Right renal pelvis (tissue), 4 donors: Measurements from ENCODE around the gene CDK12. TPM values are rescaled to one million over a fixed set of nuclear protein-coding genes. Genes with fewer than 3 reads are reported as not detected.
A peak's percentile ranks its signal among the peaks of the same experiment; 100 is the strongest.
"Not testable (repeated sequence)": the region's sequence is repeated elsewhere in the genome, so short reads cannot be mapped to it uniquely, and the experiment has no call there.

Experiments
- DNase-seq, 4 donors: peaks; one replicate each; pipeline ENCODE4 v3.0.0-alpha.2; 2013; ENCODE audit warnings: low read depth in 4 of 4, low spot score in 3 of 4, missing footprints in 1 of 4
- polyA plus RNA-seq, 4 donors: library from polyadenylated mRNA; unstranded; fragments of 120-200 nt; gene quantifications; one replicate each; pipeline ENCODE4 v1.2.1, GENCODE V29; 2013; ENCODE audit not compliant: insufficient read length in 4 of 4

The CDK12 gene
- polyA plus RNA-seq = 10 to 100 TPM; 48.6 to 58.0 (median 53.2) TPM

GRCh38 chr17:39461113-39461925, at the start of gene CDK12:
Gene CDK12, plus strand, starts transcription at chr17:39461486. Its CDS starts 586 bp downstream, at chr17:39462072.
- DNase-seq = peak; percentile 98 to 100 (median 99)

GRCh38 chr17:39416141-39416540, 45.1 kb upstream of the CDK12 start:
- no peak for DNase-seq

- no peak for DNase-seq
Measured at GRCh38 chr17:39429600-39429999, 31.7 kb upstream of the CDK12 start.

GRCh38 chr17:39439868-39440267, 21.4 kb upstream of the CDK12 start:
- not testable (repeated sequence) for DNase-seq

- DNase-seq = no peak
Measured at GRCh38 chr17:39443326-39443725, 18.0 kb upstream of the CDK12 start.

GRCh38 chr17:39447561-39447960, 13.7 kb upstream of the CDK12 start:
- no peak for DNase-seq

- DNase-seq = no peak
Measured at GRCh38 chr17:39450051-39450450, 11.2 kb upstream of the CDK12 start.

GRCh38 chr17:39450847-39451581, 10.3 kb upstream of the CDK12 start, which contains the start of gene MED1:
Gene MED1, minus strand, starts transcription at chr17:39451263. Its CDS starts 201 bp downstream, at chr17:39451062.
- DNase-seq = peak; percentile 93 to 99 (median 98)

GRCh38 chr17:39455919-39456318, 5.4 kb upstream of the CDK12 start:
- DNase-seq = no peak

- peak in 2 of 4 donors; percentile 18 to 36 for DNase-seq
Measured at GRCh38 chr17:39461926-39462569, 762 bp downstream of the CDK12 start.

GRCh38 chr17:39462631-39463375, 1.5 kb downstream of the CDK12 start:
- DNase-seq = no peak

- not testable (repeated sequence) for DNase-seq
Measured at GRCh38 chr17:39464639-39465181, 3.4 kb downstream of the CDK12 start.

GRCh38 chr17:39468610-39469009, 7.3 kb downstream of the CDK12 start:
- DNase-seq = not testable (repeated sequence)

- DNase-seq = no peak
Measured at GRCh38 chr17:39473310-39473709, 12.0 kb downstream of the CDK12 start.

GRCh38 chr17:39479631-39480030, 18.3 kb downstream of the CDK12 start:
- not testable (repeated sequence) for DNase-seq

GRCh38 chr17:39483506-39483905, 22.2 kb downstream of the CDK12 start:
- no peak for DNase-seq

GRCh38 chr17:39484178-39484577, 22.9 kb downstream of the CDK12 start:
- no peak for DNase-seq

GRCh38 chr17:39485555-39485954, 24.3 kb downstream of the CDK12 start:
- DNase-seq = no peak

- DNase-seq = no peak
Measured at GRCh38 chr17:39486242-39486641, 25.0 kb downstream of the CDK12 start.

GRCh38 chr17:39487490-39487889, 26.2 kb downstream of the CDK12 start:
- not testable (repeated sequence) for DNase-seq
